ENCODE results near the gene STING1.

GRCh38 chr5:139481122-139481533 lies 1.4 kb downstream of the STING1 start:
- TF ChIP-seq EZH2 (IDR thresholded peaks at IDR 0.05) (no peak), POLR2AphosphoS5 (IDR thresholded peaks at IDR 0.05; ENCODE audit: borderline replicate concordance, low read depth, low read length) (no peak), FOXP2 (optimal IDR thresholded peaks at IDR 0.05; ENCODE audit: control extremely low read depth, extremely low read length, insufficient read depth) (no peak)

All from SK-N-MC (cell line).